ENCODE results near the gene GGN. TPM values are rescaled to one million over a fixed set of nuclear protein-coding genes. Genes with fewer than 3 reads are reported as not detected.

Gene GGN
- total and polyA plus RNA-seq, 9 of the 15 experiments (the other 6 are each of a cell fraction or from before 2014, with no cell fraction given), result 0.15 to 0.33 TPM; not detected in 7

DNA sequence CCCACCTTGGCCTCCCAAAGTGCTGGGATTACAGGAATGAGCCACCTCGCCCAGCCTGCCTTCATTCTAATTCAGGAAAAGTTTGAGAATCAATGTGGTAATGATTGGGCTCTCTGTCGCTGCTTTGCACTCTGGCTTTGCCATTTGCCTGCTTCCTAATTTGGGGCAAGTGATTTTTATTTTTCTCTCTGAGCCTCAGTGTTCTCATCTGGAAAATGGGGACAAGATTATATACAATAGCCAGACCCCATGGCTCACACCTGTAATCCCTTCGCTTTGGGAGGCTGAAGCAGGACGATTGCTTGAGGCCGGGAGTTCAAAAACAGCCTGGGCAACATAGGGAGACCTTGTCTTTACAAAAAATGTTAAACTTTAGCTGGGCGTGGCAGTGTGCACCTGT, 49.5 kb upstream of the GGN start:
- WGBS (ENCODE audit: insufficient coverage, low coverage, missing lambda C conversion rate), result 81% methylated on average over 6 of the region's 6 CpGs
- H3K4me1 ChIP-seq (replicated peaks in 1 of 2; ENCODE audit: control insufficient read depth in 2 of 2, insufficient read depth in 2 of 2, low read length in 2 of 2), result peaks cover 21 to 35% of the 10 kb centered on the region in 2 experiments
- no peak overlapping the region for H3K9ac ChIP-seq (ENCODE audit: insufficient read depth in 1 of 2, low read depth in 2 of 2, low read length in 2 of 2)
- H3K36me3 ChIP-seq (ENCODE audit: control insufficient read depth, insufficient read depth, low read length), result no peaks in the 10 kb centered on the region
- POLR2A ChIA-PET, result interaction anchor here (1.3 kb wide), 1 partner anchor 13 kb away, joined by 6 read pairs; no protein-coding TSS in a partner anchor
- H3K27me3 ChIP-seq (ENCODE audit: control insufficient read depth in 2 of 2, insufficient read depth in 2 of 2, low read length in 2 of 2), result no peaks in the 10 kb centered on the region
- intact Hi-C loops (cut with micrococcal nuclease), result no loop called here
- ATAC-seq (no peak), FAIRE-seq (no peak), DNase-seq (ENCODE audit: extremely low read depth in 1 of 4, low spot score in 3 of 4) (no peak)
- H3K79me2 ChIP-seq (ENCODE audit: control insufficient read depth, insufficient read depth, low read length), result 0 out of 3 replicates have a peak, but pooled peaks cover 6% of the 10 kb centered on the region
- no TSS peak for BruUV-seq (replicated peaks)
- H3K27ac ChIP-seq (ENCODE audit: extremely low read depth, low read depth, low read length), result no peak overlapping the region
- H2AFZ ChIP-seq (ENCODE audit: low read depth, low read length), result no peak overlapping the region
- no peaks in the 10 kb centered on the region for H4K20me1 ChIP-seq (replicated peaks; ENCODE audit: control insufficient read depth, insufficient read depth, low read length)
- H3K4me2 ChIP-seq (ENCODE audit: insufficient read depth, low read length), result no peak overlapping the region
- H3K4me3 ChIP-seq, result no peak overlapping the region
- CTCF ChIA-PET (ENCODE audit: low intra/inter-chr PET ratio), result no interaction called here
- H3K9me1 ChIP-seq (ENCODE audit: control insufficient read depth, insufficient read depth, low read length), result no peaks in the 10 kb centered on the region
- in situ Hi-C loops (cut with MboI), result no loop called here
- H3K9me3 ChIP-seq (replicated peaks; ENCODE audit: control insufficient read depth, insufficient read depth, low read depth, low read length), result no peaks in the 10 kb centered on the region
- TF ChIP-seq TBL1XR1 (IDR thresholded peaks at IDR 0.05; ENCODE audit: low read length in 2 of 2) (no peak), FOXM1 (IDR thresholded peaks at IDR 0.05; ENCODE audit: low read depth) (no peak), FOXM1 (CRISPR knock-in tag; IDR thresholded peaks at IDR 0.05; ENCODE audit: low read depth) (no peak), THAP12 (CRISPR knock-in tag; IDR thresholded peaks at IDR 0.05) (no peak), RBM25 (IDR thresholded peaks at IDR 0.05; ENCODE audit: low read depth, low read length, severe bottlenecking) (peak; percentile 89), SMC3 (conservative IDR thresholded peaks at IDR 0.05; ENCODE audit: insufficient read depth, low read depth, low read length) (no peak), YBX1 (IDR thresholded peaks at IDR 0.05) (no peak), CLOCK (CRISPR knock-in tag; IDR thresholded peaks at IDR 0.05; ENCODE audit: borderline replicate concordance) (no peak), BHLHE40 (IDR thresholded peaks at IDR 0.05; ENCODE audit: low read length) (no peak), ZNF217 (CRISPR knock-in tag; IDR thresholded peaks at IDR 0.05) (no peak), CREB1 (IDR thresholded peaks at IDR 0.05) (no peak), CREB1 (CRISPR knock-in tag; IDR thresholded peaks at IDR 0.05) (no peak), PHTF2 (CRISPR knock-in tag; IDR thresholded peaks at IDR 0.05) (no peak), SNAPC5 (CRISPR knock-in tag; IDR thresholded peaks at IDR 0.05) (no peak)
- TF ChIP-seq, protein P1, sequence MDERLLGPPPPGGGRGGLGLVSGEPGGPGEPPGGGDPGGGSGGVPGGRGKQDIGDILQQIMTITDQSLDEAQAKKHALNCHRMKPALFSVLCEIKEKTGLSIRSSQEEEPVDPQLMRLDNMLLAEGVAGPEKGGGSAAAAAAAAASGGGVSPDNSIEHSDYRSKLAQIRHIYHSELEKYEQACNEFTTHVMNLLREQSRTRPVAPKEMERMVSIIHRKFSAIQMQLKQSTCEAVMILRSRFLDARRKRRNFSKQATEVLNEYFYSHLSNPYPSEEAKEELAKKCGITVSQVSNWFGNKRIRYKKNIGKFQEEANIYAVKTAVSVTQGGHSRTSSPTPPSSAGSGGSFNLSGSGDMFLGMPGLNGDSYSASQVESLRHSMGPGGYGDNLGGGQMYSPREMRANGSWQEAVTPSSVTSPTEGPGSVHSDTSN (CRISPR knock-in tag; IDR thresholded peaks at IDR 0.05; ENCODE audit: low read depth), result no peak
- TF ChIP-seq, protein P1 (tag; conservative IDR thresholded peaks at IDR 0.05; ENCODE audit: low read depth), result no peak

Measured in K562 (cell line).